Naive thymus-derived CD8-positive, alpha-beta T cell (primary cell): Measurements from ENCODE around the gene DNAH17. TPM values are rescaled to one million over a fixed set of nuclear protein-coding genes. Genes with fewer than 3 reads are reported as not detected.
A peak's percentile ranks its signal among the peaks of the same experiment; 100 is the strongest.

Experiments used
- ATAC-seq, 2 donors: fragments of 150-1000 bp; cut with Tn5 transposase in 1 of 2; sonication (Bioruptor Pico), chemical (Tn5 transposase) in 1 of 2; 1 replicate in 1 of 2; 2 replicates in 1 of 2; pipeline ENCODE4 v1.10.0; 2021; ENCODE audit warnings: mild to moderate bottlenecking in 2 of 2, moderate library complexity in 2 of 2
- POLR2A ChIA-PET: fragments of 350-600 bp; sonication (Branson Sonifier 250); formaldehyde crosslinking; loops from one replicate; lab custom pipeline; 2021; ENCODE audit warnings: antibody characterized with exemption; lab: Charles Lee
- DNase-seq, 10 donors: peaks; one replicate each; pipeline versions ENCODE4 v3.0.0 to v3.0.0-alpha.2; 2020 to 2022
- H3K27ac Mint-ChIP-seq, 10 donors: one replicate each; pipeline ENCODE4 v1.8.0; 2020 to 2022; ENCODE audit warnings: mild to moderate bottlenecking in 10 of 10, mixed read lengths in 10 of 10, moderate library complexity in 4 of 10, inconsistent platforms in 1 of 10
- H3K27me3 Mint-ChIP-seq, 5 donors: one replicate each; pipeline ENCODE4 v1.8.0; 2021 to 2022; ENCODE audit warnings: mixed read lengths in 5 of 5
- H3K36me3 Mint-ChIP-seq, 3 donors: one replicate each; pipeline ENCODE4 v1.8.0; 2020 to 2022; ENCODE audit warnings: mixed read lengths in 3 of 3, mild to moderate bottlenecking in 2 of 3, inconsistent platforms in 1 of 3
- H3K4me1 Mint-ChIP-seq, 4 donors: one replicate each; pipeline ENCODE4 v1.8.0; 2021 to 2022; ENCODE audit warnings: mixed read lengths in 4 of 4
- H3K4me3 Mint-ChIP-seq, 10 donors: one replicate each; pipeline ENCODE4 v1.8.0; 2020 to 2022; ENCODE audit warnings: mild to moderate bottlenecking in 10 of 10, mixed read lengths in 10 of 10, moderate library complexity in 6 of 10, inconsistent platforms in 1 of 10
- H3K9me3 Mint-ChIP-seq, 9 donors: one replicate each; pipeline ENCODE4 v1.8.0; 2020 to 2022; ENCODE audit warnings: mixed read lengths in 9 of 9, mild to moderate bottlenecking in 3 of 9, inconsistent platforms in 1 of 9, moderate library complexity in 1 of 9
- polyA plus RNA-seq, 3 donors: library from polyadenylated mRNA; unstranded; fragments of 300-500 nt; fragmentation: Illumina TruSeq; gene quantifications; one replicate each; pipeline ENCODE4 v1.2.3, GENCODE V29; 2021
- total RNA-seq, 8 experiments: library from RNA in 2 of 8; stranded (reverse) in 2 of 8; gene quantifications; one replicate each; pipeline ENCODE4 v1.2.3 and lab custom pipeline; 2021 to 2026

DNAH17 gene
- total and polyA plus RNA-seq, 5 experiments from 2014 or later: 0.28 to 0.81 (median 0.38) TPM; not detected in 2

DNA sequence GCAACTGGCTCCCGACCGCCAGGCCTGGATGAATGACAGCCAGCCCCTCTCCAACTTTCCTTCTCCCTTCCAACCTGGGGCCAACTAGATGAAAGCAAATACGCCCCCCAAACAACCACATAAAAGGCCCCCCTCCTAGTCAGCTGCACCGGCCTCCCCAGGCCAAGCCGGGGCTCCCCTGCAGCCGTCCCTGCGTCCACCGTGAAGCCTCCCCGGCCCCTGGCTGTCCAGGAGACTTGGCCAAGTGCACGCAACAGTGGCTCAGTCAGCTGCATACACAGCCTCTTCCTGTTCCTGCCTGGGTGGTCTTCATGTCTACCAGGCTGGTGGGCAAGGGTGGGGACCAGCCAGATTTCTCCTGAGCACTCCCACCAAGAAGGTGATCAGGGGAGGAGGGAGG lies 16.0 kb downstream of the DNAH17 start:
- Mint-ChIP-seq H3K27ac (no peak overlapping the region), H3K4me3 (no peak overlapping the region), H3K27me3 (peaks cover 0 to 3% (median under 1%) of the 10 kb centered on the region in 5 donors), H3K9me3 (no peaks in the 10 kb centered on the region), H3K4me1 (no peaks in the 10 kb centered on the region), H3K36me3 (no peaks in the 10 kb centered on the region)
- POLR2A ChIA-PET: no interaction called here
- DNase-seq (no peak), ATAC-seq (no peak)

DNA sequence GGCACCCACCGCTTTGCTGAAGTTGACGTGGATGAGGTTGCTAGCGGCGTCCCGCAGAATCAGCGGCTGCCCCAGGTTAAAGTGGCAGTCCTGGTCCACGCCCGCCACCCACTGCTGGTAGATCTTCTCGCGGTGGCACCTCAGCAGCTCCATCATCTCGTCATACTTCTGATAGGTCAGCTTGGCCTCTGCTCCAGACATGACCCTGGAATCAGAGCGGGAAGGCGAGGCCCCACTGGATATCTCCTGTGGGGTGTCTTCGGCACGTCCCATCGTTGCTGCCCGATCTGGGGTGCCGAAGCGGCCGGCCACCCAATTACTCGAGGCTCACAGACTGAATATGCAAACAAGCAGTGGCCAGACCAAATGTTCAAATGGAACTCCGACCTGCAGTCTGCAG lies 16.5 kb downstream of the DNAH17 start:
- POLR2A ChIA-PET: no interaction called here
- H3K36me3 Mint-ChIP-seq: no peaks in the 10 kb centered on the region
- DNase-seq (no peak), ATAC-seq (no peak)
- H3K9me3 Mint-ChIP-seq: no peaks in the 10 kb centered on the region
- no peak overlapping the region for H3K4me3 Mint-ChIP-seq
- H3K4me1 Mint-ChIP-seq: peaks cover 0 to 2% (median 0%) of the 10 kb centered on the region in 4 donors
- no peak overlapping the region for H3K27ac Mint-ChIP-seq
- H3K27me3 Mint-ChIP-seq: peaks cover 0 to 7% (median 3%) of the 10 kb centered on the region in 5 donors

DNA sequence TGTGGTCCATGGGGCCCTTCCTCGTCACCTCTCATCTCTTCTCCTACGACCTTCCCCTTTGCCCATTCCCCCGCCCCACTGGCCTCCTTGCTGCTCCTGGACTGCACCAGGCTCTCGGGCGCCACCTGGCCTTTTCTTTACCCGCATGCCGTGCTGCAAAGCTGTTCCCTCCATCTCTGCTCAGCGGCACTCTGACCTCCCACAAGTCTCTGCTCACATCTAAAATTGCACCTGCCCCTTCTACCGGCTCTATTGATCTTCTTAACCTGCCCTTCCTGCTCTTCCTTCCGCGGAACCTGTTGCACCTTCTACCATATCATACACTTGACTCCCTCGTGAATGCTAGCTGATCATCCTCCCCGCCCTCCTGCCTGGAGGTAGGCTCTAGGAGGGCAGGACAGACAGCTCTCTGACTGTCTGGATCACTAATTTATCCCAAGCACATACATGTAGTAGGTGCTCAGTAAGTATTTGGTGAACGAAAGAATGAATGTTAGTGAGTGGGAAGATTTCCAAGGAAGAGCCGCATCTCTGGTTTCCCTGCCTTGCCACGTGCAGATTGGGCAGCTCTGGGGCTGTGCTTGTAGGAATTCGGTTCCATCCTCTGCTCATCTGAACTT lies 17.3 kb downstream of the DNAH17 start:
- no peak overlapping the region for H3K4me3 Mint-ChIP-seq
- no peak for DNase-seq
- H3K27ac Mint-ChIP-seq: no peak overlapping the region
- peaks cover 0 to 7% (median 3%) of the 10 kb centered on the region in 5 donors for H3K27me3 Mint-ChIP-seq
- POLR2A ChIA-PET: interaction anchor here (0.5 kb wide), 1 partner anchor 46 kb away, joined by 4 read pairs; no protein-coding TSS in a partner anchor
- H3K9me3 Mint-ChIP-seq: no peaks in the 10 kb centered on the region
- ATAC-seq: peak in 1 of 2 donors; percentile 43
- no peaks in the 10 kb centered on the region for H3K36me3 Mint-ChIP-seq
- H3K4me1 Mint-ChIP-seq: peaks cover 0 to 2% (median 0%) of the 10 kb centered on the region in 4 donors

DNA sequence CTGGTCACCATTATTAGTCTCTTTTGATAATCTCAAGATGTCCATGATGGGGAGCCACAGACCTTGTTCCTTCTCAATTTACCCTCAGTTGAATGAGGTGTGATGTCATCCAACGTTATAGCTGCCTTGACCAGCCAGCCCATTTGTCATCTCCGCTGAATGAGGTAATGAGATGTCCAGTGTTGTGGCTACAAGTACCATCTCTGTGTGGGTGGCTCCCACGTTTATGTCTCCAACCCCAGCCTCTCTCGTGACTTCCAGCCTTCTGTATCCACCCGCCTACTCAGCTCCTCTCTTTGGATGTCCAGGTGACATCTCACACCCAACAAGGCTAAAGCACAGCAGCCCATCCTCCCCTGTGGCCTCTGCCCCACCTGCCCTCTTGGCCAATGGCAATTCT lies 18.2 kb downstream of the DNAH17 start:
- DNase-seq (no peak), ATAC-seq (no peak)
- POLR2A ChIA-PET: no interaction called here
- Mint-ChIP-seq H3K9me3 (no peaks in the 10 kb centered on the region), H3K27ac (no peak overlapping the region), H3K27me3 (peaks cover 0 to 7% (median 3%) of the 10 kb centered on the region in 5 donors), H3K36me3 (no peaks in the 10 kb centered on the region), H3K4me3 (no peak overlapping the region), H3K4me1 (peaks cover 0 to 2% (median 0%) of the 10 kb centered on the region in 4 donors)

DNA sequence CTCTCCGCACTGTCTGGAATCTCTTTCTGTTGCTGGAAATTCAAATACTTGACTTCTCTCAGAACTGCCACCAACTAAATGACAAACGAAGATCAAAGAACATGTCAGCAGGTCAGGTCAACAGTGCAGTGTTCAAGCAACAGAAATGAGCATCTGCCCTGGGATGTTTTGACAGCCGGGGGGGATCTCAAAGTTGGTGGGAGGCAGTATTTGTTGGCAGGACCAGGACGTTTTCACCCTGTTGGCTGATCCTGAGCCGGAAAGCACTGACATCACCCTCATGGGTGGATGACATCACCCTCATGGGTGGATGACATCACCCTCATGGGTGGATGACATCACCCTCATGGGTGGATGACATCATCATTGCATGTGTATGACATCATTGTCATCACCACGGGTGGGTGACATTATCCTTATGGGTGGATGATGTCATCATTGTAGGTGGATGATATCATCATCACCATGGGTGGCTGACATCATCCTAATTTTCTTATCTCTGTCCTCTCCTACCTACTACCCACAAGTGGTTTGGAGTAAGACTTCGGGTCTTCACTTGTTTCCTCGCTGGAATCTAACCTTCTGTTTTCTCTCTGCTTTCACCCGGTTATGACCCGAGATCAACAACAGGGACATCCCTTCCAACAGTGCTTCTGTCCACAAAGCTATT lies 18.9 kb downstream of the DNAH17 start:
- DNase-seq (no peak), ATAC-seq (no peak)
- Mint-ChIP-seq H3K4me1 (peaks cover 0 to 2% (median 0%) of the 10 kb centered on the region in 4 donors), H3K27ac (no peak overlapping the region), H3K27me3 (peaks cover 0 to 7% (median 3%) of the 10 kb centered on the region in 5 donors), H3K9me3 (no peaks in the 10 kb centered on the region), H3K4me3 (no peak overlapping the region), H3K36me3 (no peaks in the 10 kb centered on the region)
- POLR2A ChIA-PET: no interaction called here

DNA sequence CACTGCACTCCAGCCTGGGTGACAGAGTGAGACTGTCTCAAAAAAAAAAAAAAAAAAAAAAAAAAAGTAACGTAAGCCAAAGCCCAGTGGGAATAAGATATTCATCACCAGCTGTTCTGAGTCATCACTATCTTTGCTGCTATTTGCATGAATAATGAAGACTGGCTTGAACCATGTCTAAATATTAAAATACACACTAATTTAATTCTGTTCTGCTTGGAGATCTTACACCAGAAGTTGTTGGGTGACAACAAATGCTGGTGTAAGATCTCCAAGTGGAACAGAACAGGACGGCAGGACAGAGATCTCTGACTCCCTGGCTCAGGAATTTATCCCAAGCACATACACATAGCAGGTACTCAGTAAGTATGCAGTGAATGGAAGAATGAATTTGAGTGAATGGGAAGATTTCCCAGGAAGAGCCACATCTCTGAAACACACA lies 19.6 kb downstream of the DNAH17 start:
- Mint-ChIP-seq H3K4me3 (no peak overlapping the region), H3K27me3 (peaks cover 0 to 7% (median 3%) of the 10 kb centered on the region in 5 donors), H3K27ac (no peak overlapping the region), H3K36me3 (no peaks in the 10 kb centered on the region), H3K9me3 (no peaks in the 10 kb centered on the region), H3K4me1 (peaks cover 0 to 2% (median 0%) of the 10 kb centered on the region in 4 donors)
- POLR2A ChIA-PET: no interaction called here
- no peak for DNase-seq
- no peak for ATAC-seq

DNA sequence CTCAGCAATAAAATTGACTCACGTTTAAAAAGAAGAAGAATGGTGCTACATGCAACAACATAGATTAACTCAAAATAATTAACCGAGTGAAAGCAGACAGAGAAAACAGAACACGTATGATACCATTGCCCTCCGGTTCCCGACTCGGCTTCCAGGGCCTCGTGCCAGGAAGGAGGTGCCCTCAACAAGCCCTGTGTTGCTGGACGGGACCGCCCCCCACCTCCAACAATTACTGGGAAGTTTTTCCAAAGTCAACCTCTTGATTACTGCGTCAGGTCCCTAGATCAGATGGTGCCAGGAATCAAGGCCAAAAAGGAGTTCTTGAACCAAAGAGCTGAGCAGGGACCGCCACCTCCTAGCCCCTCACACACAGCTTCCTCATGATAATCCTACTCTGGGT lies 20.4 kb downstream of the DNAH17 start:
- Mint-ChIP-seq H3K27me3 (peaks cover 0 to 7% (median 3%) of the 10 kb centered on the region in 5 donors), H3K36me3 (no peaks in the 10 kb centered on the region), H3K27ac (no peak overlapping the region), H3K4me1 (peaks cover 0 to 2% (median 0%) of the 10 kb centered on the region in 4 donors), H3K4me3 (no peak overlapping the region), H3K9me3 (no peaks in the 10 kb centered on the region)
- no peak for ATAC-seq
- no peak for DNase-seq
- POLR2A ChIA-PET: no interaction called here

DNA sequence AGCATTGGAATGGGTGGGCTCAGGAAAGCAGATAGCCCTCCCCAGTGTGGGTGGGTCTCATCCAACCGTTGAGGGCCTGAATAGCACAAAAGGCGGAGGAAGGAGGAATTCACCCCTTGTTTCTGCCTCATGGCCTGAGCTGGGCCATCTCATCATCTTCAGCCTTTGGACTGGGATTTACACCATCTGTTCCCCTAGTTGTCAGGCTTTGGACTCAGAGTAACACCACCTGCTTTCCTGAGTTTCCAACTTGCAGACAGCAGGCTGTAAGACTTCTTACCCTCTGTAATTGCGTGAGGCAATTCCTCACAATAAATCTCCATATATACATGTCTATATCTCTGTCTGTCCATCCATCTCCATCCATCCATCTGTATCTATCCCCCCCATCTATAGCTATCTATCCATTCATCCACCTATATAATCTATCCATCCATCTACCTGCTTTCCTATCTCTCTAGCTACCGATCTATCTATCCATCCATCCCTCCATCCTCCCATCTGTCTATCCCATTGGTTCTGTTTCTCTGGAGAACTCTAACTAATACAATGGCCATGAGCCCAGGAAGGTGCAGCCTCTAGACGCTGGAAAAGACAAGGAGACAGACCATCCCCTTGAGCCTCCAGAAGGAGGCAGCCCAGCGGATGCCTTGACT lies 21.3 kb downstream of the DNAH17 start:
- Mint-ChIP-seq H3K4me3 (no peak overlapping the region), H3K36me3 (no peaks in the 10 kb centered on the region), H3K27me3 (peaks cover 0 to 7% (median 3%) of the 10 kb centered on the region in 5 donors), H3K9me3 (no peaks in the 10 kb centered on the region), H3K27ac (no peak overlapping the region), H3K4me1 (peaks cover 0 to 2% (median 0%) of the 10 kb centered on the region in 4 donors)
- POLR2A ChIA-PET: no interaction called here
- ATAC-seq: no peak
- DNase-seq: no peak

DNA sequence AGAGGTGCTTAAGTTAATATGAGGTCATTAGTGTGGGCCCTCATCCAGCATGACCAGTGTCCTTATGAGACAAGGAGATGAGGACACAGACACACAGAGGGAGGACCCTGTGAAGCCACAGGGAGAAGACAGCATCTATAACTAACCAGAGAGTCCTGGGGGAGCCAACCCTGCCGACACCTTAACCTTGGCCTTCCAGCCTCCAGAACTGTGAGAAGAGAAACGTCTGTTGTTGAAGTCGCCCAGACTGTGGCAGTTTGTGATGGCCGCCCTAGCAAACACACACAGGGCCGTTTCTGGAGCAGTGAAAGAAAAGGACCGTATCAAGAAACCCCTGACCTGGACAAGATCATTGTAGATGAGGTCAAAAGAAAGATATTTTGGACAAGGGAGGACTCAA lies 26.7 kb downstream of the DNAH17 start:
- ATAC-seq (no peak), DNase-seq (no peak)
- Mint-ChIP-seq H3K36me3 (no peaks in the 10 kb centered on the region), H3K4me3 (no peak overlapping the region), H3K9me3 (no peaks in the 10 kb centered on the region), H3K27me3 (peaks cover 0 to 4% (median 0%) of the 10 kb centered on the region in 5 donors), H3K4me1 (no peaks in the 10 kb centered on the region), H3K27ac (no peak overlapping the region)
- POLR2A ChIA-PET: no interaction called here

DNA sequence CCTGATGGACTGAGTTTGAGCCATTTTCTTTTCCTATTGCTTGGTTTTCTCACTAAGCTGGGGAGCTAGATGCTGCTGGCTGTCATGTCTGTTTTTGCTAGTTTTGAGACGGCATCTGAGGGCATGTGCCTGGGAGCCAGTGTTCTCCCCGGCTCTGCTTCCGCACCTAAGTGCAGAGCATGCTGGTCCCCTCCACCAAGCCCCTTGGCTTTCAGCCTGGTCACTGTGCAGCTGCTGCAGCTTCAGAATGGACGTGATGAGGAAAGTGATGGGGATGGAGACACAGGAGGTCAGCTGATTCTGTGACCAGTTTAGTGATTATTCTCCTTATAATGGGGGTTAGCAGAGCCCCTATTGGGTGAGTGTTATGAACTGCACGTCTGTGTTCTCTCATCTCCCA lies 28.5 kb downstream of the DNAH17 start:
- H3K36me3 Mint-ChIP-seq: no peaks in the 10 kb centered on the region
- H3K27ac Mint-ChIP-seq: no peak overlapping the region
- POLR2A ChIA-PET: no interaction called here
- ATAC-seq (no peak), DNase-seq (no peak)
- H3K4me1 Mint-ChIP-seq: no peaks in the 10 kb centered on the region
- no peaks in the 10 kb centered on the region for H3K9me3 Mint-ChIP-seq
- H3K27me3 Mint-ChIP-seq: peaks cover 0 to 4% (median 0%) of the 10 kb centered on the region in 5 donors
- no peak overlapping the region for H3K4me3 Mint-ChIP-seq

DNA sequence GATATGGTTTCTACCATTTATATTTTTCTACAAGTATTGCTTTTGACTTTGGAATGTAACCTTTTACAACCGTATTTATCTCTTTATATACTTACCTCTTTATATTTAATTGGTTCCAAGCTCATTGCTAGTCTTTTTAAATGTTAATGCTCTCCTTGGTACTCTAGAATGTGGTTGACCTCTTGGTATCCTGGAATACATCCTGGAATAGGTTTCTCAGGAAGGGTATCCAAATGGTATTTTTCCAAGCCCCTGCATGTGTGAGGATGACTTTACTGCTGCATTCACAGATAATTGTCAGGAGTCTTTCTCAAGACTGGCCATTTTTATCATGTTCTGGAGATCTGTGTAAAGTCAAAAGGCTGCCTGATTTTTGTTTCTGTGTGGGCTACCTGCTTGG lies 30.2 kb downstream of the DNAH17 start:
- H3K36me3 Mint-ChIP-seq: no peaks in the 10 kb centered on the region
- H3K27ac Mint-ChIP-seq: no peak overlapping the region
- H3K4me1 Mint-ChIP-seq: no peaks in the 10 kb centered on the region
- POLR2A ChIA-PET: no interaction called here
- H3K9me3 Mint-ChIP-seq: no peaks in the 10 kb centered on the region
- no peak for ATAC-seq
- DNase-seq: no peak
- no peak overlapping the region for H3K4me3 Mint-ChIP-seq
- H3K27me3 Mint-ChIP-seq: peaks cover 0 to 4% (median 0%) of the 10 kb centered on the region in 5 donors

DNA sequence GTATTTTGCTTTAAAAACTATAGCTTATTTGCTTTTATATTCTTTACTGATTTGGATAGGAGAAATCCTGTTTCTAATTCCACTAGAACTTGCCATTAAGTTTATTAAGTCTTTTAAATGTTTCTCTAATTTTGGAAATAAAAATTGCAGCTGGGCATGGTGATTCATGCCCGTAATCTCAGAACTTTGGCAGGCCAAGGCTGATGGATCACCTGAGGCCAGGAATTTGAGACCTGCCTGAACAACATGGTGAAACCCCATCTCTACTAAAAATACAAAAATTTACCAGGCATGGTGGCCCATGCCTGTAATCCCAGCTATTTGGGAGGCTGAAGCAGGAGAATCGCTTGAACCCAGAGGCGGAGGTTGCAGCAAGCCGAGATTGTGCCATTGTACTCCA lies 30.7 kb downstream of the DNAH17 start:
- Mint-ChIP-seq H3K4me1 (peaks cover 0 to 2% (median 0%) of the 10 kb centered on the region in 4 donors), H3K4me3 (no peak overlapping the region), H3K27ac (no peak overlapping the region), H3K27me3 (peaks cover 0 to 4% (median 0%) of the 10 kb centered on the region in 5 donors), H3K36me3 (no peaks in the 10 kb centered on the region), H3K9me3 (no peaks in the 10 kb centered on the region)
- no peak for ATAC-seq
- POLR2A ChIA-PET: interaction anchor here (0.7 kb wide), 1 partner anchor 55 kb away, joined by 3 read pairs; no protein-coding TSS in a partner anchor
- no peak for DNase-seq
